Measurements from ENCODE around the gene FUS.
"Not testable (repeated sequence)": the region's sequence is repeated elsewhere in the genome, so short reads cannot be mapped to it uniquely, and the experiment has no call there.

- not testable (repeated sequence) for TF ChIP-seq BACH2 (CRISPR knock-in tag; IDR thresholded peaks at IDR 0.05; ENCODE audit: borderline replicate concordance); CSRNP3 (CRISPR knock-in tag; IDR thresholded peaks at IDR 0.05); CSDC2 (CRISPR knock-in tag; IDR thresholded peaks at IDR 0.05); PATZ1 (CRISPR knock-in tag; IDR thresholded peaks at IDR 0.05; ENCODE audit: borderline replicate concordance); GLIS3 (CRISPR knock-in tag; IDR thresholded peaks at IDR 0.05); TOX (CRISPR knock-in tag; IDR thresholded peaks at IDR 0.05; ENCODE audit: borderline replicate concordance); RARB (CRISPR knock-in tag; IDR thresholded peaks at IDR 0.05); ZFP30 (CRISPR knock-in tag; IDR thresholded peaks at IDR 0.05)
These were observed 15.9 kb downstream of the FUS start for GRCh38 chr16:31195861-31196260.
